Renal cortical epithelial cell (primary cell): ENCODE results near the gene ICOS. TPM values are rescaled to one million over a fixed set of nuclear protein-coding genes. Genes with fewer than 3 reads are reported as not detected.
"Not testable (repeated sequence)": the region's sequence is repeated elsewhere in the genome, so short reads cannot be mapped to it uniquely, and the experiment has no call there.

Experiments used
- DNase-seq: peaks from one replicate; pipeline ENCODE4 v3.0.0-alpha.2; 2011; ENCODE audit warnings: low read depth
- total RNA-seq: library from RNA; depleted of rRNA; stranded (reverse); fragments of >200 nt; gene quantifications from 2 replicates; pipeline ENCODE4 v1.2.3, GENCODE V29; 2014

The ICOS gene
- total RNA-seq, 1 donor from 2014 or later: not detected

DNA sequence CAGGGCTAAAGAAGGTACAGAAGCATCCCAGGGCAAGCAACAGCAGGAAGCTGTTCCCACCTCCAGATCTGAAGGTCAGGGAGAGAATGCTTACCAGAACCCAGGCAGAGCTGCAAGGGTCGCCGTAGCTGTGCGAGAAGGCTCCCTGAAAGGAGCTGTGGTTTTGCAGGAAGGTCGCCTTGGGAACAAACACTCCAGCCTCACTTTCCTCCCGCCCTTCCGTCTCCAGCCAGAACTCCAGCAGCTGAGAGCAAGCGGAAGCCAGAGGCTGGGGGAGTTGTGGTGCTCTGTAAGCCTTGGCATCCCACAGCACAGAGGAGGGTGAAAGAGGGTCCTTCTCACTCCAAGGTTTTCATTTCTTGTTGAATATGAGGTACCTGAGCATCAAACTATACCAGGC lies 18.3 kb upstream of the ICOS start:
- no peak for DNase-seq

DNA sequence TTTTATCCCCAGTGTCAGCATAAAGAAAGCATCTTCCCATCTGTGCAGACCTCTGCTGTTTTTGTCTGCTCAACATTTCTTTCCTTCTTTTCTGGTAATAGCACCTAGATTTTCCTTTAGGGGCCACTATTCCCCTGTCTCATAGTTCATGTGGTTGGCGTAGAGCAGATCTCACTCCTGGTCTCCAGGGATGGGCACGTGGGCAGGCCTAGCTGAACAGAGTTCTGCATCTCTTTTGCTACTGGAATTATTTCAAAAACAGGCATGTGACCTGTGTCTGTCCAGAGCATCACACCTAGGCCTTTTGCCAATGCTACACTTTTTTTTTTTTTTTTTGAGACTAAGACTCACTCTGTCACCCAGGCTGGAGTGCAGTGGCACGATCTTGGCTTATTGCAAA lies 17.7 kb upstream of the ICOS start:
- DNase-seq: no peak

DNA sequence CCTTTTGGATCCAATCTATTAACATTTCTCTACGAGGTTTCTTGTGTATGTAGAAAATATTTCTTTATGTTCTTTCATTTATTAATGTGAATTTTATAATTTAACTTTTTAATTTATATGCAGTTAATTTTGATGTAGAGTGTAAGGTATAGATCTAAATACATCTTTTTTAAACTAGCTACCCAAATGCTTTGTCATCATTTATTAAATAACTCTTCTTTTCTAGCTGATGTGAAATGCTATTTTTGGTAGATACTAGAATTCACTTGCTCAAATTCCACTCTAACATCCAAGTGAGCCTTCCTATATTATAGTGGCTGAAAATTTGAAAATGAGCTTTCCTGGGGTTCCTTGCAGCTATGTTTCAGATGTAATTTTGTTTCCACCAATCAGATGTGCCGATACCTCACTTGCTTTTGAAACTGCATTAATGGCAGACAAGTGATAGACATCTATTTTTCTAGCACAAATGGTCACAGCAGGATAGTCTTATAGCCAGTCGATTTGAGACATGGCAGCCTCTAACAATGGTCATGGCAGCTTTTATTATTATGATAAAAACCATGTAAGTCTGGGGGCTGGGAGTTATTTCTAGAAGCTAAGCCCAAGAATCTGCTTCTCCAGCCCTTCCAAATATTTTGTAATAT lies 10.9 kb upstream of the ICOS start:
- no peak for DNase-seq

DNA sequence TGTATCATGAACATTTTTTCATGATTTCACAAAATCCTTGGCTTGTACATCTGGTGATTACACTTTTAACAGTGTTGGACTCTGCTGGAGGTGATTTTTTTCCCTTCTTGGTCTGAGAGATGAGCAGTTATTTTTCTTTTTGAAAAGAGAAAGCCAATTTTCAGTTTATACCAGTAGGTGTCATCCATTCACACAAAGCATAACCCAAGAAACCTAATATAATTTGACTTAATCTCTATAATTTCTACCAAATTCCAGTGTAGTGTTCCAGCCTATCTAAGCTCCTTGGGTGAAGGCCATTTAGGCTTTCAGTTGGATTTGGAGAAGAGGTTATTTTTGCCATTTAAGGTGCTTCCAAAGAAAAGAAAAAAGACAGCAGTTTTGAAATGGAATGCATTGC lies 7.7 kb upstream of the ICOS start:
- peak; percentile 23 for DNase-seq

DNA sequence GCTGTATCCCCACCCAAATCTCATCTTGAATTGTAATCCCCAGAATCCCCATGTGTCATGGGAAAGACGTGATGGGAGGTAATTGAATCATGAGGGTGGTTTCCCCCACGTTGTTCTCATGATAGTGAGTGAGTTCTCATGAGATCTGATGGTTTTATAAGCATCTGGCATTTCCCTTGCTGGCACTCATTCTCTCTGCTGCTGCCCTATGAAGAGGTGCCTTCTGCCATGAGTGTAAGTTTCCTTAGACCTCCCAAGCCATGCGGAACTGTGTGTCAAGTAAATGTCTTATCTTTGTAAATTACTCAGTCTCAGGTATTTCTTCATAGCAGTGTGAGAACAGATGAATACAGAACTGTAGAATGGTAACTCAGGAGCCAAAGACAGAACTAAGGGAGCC lies 5.3 kb upstream of the ICOS start:
- not testable (repeated sequence) for DNase-seq

DNA sequence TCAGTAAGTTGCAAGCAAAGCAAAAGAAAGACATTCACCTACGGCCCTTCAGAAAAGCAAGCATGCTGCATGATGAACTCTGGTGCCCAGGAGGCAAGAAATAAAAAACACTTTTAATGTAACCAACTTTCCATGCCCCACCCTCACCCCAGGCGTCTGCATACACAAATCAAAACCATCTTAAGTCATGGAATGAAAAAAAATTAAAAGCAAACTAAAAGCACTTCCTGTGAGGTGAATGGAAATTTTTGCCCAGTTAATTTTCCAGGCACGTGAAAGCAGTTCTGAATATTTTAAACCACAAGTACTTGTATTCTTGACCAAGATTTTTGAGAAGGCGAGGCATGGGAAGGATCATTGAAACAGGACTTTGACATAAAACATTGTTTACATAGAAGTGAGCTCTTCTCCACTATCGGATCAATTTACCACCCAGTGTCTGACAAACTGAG lies 2.5 kb upstream of the ICOS start:
- DNase-seq: no peak

DNA sequence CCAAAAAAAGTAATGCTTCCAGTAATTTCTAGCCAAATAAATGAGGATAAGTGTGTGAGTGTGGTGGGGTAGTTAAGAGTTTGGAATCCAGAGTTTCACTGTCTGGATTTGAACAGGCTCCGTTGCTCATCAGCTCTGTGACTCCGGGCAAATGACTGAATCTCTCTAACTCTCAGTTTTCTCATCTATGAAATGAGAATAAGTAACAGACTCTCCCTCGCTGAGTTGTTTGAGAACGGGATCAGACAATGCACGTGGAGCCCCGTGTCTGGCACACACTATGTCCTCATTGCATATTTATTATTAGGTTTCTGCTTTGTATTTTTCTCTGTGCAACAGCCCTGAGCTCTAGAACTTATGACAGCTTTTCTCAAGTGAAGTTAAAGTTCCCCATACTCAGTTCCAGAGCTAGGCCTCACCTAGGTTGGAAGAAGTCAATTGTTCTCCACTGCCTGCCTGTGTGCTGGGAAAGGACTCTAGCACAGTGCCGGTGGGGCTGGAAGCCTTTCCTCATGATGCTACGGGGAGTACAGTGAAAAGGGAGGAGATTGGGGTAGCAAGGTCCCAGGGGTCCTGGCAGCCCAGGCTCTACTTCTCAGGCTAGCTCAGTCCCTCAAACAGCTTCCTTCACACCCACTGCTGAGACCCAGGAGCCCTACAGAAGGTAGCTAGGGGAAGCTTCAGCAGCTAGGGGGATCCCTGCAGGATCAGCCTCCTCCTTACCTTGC lies 1.7 kb upstream of the ICOS start:
- DNase-seq: no peak

DNA sequence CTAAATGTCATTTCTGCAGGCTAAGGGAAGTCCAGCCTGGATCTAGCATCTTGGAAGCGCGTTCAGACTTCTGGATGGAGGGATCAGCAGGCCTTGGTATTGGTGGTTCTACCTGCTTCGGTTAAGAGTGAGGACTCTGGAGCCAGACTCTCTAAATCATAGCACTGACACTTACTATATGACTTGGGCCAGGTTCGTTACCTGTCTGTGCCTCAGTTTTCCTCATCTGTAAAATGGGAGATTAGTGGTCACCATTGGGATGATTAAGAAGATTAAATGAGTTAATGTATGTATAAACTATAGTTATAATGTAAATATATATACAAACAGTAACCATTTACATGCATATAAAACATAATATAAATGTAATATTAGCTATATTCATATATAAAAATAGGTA lies 995 bp upstream of the ICOS start:
- no peak for DNase-seq

DNA sequence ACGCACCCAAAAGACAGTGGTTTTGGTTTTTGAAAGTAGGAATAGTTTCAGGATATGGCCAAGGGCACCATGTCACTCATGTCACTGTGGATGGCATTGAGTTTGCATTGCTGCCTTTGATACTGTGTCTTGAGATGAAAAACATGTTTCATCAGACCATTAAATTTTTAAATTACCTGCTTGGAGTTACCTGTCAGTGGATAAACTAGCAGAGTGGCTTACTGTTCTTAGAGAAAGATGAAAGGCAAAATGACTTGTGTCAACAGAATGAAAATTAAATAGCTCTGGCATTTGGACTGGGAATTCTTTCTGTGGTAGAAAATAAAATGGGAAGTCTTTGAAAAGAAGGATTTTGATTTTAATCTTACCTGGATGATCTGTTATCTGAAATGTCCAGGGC lies 386 bp downstream of the ICOS start:
- DNase-seq: no peak

DNA sequence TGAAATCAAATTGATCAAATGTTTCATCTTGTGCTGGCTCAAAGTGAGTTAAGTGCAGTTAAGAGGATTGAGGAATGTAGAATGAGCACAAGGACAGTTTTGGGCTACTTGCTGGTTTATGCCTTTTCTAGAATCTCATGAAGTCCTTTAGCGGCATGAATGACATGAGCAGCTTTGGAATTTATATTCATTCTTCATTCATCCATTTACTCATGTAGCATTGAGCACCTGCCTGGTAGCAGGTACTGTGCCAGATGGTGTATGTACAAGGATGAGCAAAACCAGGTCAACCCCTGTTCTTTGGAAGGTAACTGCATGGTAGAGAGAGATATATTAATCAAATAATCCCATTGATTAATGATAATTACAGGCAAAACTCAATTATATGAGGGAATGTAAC lies 1.2 kb downstream of the ICOS start:
- no peak for DNase-seq

DNA sequence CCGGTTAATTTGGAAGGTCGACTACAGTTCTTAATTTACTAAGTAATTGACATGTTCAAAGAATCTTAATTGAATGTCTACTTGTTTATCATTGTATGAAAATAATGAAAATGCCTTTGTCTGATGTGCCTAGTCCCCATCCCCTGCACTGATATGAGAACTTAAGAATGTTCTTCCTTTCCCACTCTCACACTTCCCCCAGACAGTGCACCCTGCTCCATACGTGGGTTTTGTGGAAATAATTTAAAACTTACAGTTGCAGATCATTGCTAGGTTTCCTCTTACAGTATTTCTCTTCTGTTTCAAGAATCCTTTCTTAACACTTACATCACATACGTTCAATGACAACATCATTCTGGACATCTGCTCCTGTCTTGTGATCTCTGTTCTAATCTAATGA lies 3.5 kb downstream of the ICOS start:
- DNase-seq: no peak

DNA sequence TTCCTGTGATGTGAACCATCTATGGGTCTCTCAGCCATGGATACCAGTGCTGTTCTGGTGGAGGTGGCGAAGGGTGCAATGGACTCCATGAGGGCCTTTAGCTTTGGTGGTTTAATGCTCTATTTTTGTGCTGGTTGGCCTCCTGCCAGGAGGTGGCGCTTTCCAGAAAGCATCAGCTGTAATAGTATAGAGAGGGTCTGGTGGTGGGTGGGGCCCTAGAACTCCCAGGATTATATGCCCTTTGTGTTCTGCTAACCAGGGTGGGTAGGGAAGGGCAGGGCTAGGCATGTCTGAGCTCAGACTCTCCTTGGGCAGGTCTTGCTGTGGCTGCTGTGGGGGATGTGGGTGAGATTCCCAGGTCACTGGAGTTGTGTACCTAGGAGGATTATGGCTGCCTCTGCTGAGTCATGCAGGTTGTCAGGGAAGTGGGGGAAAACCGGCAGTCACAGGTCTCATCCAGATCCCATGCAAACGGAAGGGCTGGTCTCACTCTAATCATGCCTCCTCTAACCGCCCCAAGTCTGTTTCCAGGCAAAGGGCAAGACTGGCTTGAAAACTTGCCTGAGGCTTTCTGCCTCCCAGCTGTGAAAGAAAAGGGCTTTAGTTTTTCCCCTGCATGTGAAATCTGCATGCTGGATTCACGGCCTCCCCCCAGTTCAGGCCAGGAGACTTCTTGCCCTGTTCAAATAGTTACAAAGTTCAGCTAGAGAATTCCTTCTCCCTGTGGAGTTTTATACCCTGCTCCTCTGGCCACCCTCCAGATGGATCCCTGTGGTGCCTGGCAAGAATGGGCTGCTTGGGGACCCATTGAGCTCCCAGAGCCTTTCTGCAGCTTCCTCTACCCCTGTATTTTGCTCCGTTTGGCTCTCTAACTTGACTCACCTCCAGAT lies 7.2 kb downstream of the ICOS start:
- DNase-seq: not testable (repeated sequence)

DNA sequence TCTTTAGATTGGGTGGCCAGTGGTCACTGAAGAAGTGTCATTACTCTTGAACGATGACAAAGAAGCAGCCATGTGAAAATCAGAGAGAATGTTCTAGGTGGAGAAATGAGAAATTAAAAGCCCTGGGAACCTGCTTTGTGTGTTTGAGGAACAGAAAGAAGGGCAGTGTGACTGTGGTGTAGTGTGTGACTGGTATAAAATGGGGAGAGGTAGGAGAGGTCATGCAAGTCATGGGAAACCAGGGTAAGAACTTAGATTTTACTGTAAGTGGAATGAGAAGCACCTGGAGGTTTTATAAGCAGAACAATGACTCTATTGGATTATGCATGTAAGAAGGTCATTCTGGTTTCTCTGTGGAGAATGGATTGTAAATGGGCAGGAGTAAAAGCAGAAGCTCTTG lies 12.2 kb downstream of the ICOS start:
- no peak for DNase-seq

DNA sequence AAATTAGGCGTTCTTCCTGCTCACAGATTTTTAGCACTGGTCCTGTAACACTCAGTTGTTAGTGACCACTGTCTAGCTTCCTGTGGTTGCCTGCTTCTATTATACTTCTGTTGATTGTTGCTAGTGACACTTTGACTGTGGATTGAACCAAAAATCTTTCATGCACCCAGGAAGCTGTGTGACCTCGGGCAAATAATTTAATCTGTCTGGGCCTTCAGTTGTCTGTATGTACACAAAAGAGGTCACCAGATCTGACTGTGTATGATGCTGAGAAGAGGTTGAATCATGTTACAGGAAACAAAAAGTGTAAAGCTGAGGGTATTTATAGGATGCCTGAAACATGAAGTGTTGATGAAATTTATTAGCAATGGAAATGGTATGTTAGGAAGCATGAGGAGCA lies 12.7 kb downstream of the ICOS start:
- DNase-seq: no peak

DNA sequence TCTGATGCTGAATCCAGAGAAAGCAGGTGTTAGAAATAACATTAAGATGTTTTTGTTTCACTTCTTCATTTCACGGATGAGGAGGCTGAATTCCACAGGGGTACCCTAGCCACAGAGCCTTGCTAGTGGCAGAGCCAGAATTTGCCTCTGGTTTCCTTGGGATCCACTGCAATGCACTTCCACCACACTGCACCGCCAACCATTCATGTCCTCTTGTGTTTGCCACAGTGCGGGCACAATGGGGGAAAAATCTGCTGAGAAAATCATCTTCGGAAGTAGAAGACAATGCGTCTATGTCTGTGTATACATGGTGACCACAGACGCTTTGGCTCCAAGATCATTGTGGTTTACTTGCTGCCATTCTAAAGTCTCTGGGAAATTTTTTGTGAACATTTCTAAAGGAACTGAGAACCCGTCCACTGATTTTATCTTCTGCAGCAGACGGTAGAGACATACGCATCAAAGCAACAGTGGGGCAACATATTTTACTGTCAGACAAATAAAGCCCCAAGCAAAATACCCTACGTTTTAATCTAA lies 14.9 kb downstream of the ICOS start:
- DNase-seq: no peak

DNA sequence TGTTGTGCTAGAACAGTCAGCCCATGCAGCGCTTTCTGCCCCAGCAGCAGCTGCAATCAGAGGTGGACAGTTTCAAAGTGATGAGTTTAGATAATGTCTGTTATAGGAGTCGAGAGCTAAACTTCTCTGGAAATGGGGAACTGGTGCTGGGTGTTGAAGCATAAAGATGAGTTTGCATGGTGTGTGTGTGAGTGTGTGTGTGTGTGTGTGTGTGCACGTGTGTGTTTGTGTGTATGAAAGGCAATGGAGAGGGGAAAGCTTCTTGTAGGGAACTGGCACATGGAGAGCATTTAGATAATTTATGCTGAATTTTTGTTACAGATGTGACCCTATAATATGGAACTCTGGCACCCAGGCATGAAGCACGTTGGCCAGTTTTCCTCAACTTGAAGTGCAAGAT lies 22.7 kb downstream of the ICOS start:
- DNase-seq: no peak

DNA sequence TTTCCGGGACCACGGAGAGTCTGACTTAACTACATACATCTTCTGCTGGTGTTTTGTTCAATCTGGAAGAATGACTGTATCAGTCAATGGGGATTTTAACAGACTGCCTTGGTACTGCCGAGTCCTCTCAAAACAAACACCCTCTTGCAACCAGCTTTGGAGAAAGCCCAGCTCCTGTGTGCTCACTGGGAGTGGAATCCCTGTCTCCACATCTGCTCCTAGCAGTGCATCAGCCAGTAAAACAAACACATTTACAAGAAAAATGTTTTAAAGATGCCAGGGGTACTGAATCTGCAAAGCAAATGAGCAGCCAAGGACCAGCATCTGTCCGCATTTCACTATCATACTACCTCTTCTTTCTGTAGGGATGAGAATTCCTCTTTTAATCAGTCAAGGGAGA lies 23.1 kb downstream of the ICOS start:
- DNase-seq: no peak

DNA sequence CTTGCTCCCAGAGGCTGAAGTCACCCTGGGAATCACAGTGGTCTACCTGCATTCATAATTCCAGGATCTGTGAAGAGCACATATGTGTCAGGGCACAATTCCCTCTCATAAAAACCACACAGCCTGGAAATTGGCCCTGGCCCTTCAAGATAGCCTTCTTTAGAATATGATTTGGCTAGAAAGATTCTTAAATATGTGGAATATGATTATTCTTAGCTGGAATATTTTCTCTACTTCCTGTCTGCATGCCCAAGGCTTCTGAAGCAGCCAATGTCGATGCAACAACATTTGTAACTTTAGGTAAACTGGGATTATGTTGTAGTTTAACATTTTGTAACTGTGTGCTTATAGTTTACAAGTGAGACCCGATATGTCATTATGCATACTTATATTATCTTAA lies 24.2 kb downstream of the ICOS start:
- no peak for DNase-seq

DNA sequence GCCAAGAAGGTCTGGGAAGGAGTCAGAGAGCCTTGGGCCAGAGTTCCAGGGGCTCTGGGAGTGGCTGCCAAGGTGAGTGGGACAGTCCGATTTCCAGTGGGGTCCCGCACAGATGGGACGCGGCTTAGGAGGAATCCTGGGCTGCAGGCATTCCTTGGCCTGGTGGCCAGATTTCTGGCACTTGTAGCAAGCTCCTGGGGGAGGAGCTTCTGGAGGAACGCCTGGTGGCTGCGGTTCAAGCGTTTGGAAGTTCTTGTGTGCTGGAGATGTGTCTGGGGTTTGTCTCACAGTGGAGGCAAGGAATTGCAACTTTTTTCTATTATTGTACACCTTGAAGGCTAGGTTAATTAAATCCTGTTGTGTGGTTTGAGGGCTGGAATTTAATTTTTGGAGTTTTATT lies 28.6 kb downstream of the ICOS start:
- not testable (repeated sequence) for DNase-seq

DNA sequence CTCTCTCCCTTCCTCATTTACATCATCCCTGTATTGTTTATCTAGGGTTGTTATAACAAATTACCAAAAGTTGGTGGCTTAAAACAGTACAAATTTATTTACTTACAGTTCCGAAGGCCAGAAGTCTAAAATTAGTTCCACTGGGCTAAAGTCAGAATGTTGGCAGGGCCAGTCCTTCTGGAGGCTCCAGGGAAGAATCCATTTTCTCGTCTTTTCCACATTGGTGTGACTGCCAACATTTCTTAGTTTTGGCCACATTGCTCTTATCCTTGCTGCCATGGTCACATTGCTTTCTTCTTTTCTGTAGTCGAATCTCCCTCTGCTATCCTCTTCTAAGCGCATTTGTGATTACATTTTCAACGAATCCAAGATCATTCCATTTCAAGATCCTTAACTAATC lies 34.7 kb downstream of the ICOS start:
- DNase-seq: no peak

DNA sequence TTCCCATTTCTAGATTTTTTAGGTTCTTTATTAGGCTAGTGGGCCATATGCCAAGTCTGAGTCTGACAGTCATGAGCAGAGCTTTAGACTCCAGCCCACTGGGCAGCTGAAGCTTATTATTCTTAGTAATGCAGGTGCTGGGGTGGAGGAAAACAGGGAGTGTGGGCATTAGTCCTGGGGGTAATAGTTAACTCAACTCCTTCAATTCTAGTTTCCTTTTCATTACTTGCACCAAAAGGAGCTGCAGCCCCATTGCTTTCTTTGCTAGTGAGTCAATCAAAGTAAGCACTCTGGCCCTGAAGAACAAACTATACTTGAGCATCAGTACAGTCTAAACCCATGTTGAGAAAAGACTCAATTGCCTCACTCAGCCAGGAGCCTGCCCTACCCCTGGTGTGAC lies 35.5 kb downstream of the ICOS start:
- DNase-seq: peak; percentile 22

DNA sequence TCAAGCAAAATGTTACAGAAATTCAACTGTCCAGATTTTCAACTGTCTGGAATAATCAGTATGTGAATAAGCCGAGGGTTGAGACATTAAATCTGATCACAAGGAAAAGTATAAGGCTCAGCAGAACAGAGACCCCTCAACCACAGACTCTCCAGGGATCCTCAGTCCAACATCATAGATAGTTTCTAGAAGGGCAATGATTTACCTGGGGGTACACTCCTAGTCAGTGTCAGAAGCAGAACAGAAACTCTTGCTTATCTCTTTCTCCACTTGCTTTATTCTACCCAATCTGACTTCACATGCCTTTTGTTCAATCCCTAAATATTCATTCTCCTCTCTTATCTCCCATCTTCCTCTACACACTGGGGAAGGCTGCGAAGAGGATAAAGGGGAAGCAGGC lies 36.4 kb downstream of the ICOS start:
- DNase-seq: no peak

DNA sequence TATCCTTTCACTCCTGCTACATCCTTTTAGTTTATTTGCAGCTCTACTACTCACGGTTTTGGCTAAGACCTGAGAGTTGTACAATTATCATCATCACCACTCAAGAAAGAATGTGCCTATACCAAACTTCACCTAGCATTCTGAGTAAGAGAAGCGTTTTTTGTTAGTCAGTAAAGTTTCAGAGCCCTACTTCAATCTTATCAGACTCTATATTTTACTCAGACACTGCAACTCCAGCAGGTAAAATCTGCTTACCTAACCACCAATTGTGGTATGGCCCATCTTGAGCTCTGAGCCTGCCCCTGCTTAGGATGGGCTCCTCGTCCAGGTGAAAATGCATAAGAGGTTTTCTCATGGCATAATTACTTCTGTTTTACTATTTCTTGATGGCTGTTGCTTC lies 37.1 kb downstream of the ICOS start:
- no peak for DNase-seq
